ENCODE results near the gene MAPK8IP3. TPM values are rescaled to one million over a fixed set of nuclear protein-coding genes. Genes with fewer than 3 reads are reported as not detected.

The MAPK8IP3 gene
- total RNA-seq, 2 experiments from 2014 or later: 290 to 297 TPM

DNA sequence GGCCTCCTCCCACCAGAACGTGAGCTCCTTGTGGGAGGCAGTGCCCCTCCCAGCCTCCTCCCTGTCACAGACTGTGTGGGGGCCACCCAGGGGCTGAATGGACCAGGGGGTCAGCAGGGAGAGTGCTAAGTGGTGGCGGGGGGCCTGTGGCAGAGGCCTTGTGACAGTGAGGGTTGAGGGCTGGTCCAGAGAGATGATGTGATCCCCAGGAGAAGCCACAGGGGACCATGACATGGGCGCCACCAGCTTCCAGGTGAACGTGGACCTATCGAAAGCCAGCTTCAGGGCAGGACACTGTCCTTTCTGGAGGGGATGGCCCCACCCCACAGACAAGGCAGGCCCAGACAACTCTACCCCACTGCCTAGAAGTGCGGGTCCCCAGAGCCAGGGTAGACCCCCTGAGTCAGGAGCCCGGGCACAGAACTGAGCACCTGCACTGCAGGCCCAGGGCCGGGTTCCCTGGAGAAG, 73.3 kb downstream of the MAPK8IP3 start:
- no peak for ATAC-seq (ENCODE audit: poor library complexity)
- H3K27me3 Mint-ChIP-seq: no peaks in the 10 kb centered on the region
- peak overlapping the region; percentile 48 for H3K4me3 Mint-ChIP-seq
- POLR2A ChIA-PET: no interaction called here
- Histone ChIP-seq H3K4me1 (ENCODE audit: insufficient read depth, low read length) (peaks cover 50% of the 10 kb centered on the region), H3K9me3 (ENCODE audit: control insufficient read depth in 1 of 2, insufficient read depth in 1 of 2, low read length in 2 of 2) (peaks cover 0 to 4% of the 10 kb centered on the region in 2 experiments), H3K27me3 (ENCODE audit: control insufficient read depth in 1 of 2, insufficient read depth in 2 of 2, low read length in 2 of 2) (no peaks in the 10 kb centered on the region), H3K27ac (ENCODE audit: low read depth in 1 of 2, low read length in 2 of 2) (no peak overlapping the region), H3K4me3 (ENCODE audit: low read length) (no peak overlapping the region), H3K36me3 (ENCODE audit: insufficient read depth, low read length) (peaks cover 43% of the 10 kb centered on the region)
- intact Hi-C loops (cut with DNase I, micrococcal nuclease): loop anchor here in 1 of 2 experiments (10.0 kb wide), 1 partner anchor 366 kb away; the partner anchor contains the start of gene RAB26
- peak overlapping the region; percentile 64 for H3K27ac Mint-ChIP-seq
- no peaks in the 10 kb centered on the region for H3K9me3 Mint-ChIP-seq
- CTCF ChIA-PET: no interaction called here
- peaks cover 21% of the 10 kb centered on the region for H3K4me1 Mint-ChIP-seq (ENCODE audit: low read depth)
- H3K36me3 Mint-ChIP-seq (ENCODE audit: low read depth): peaks cover 33% of the 10 kb centered on the region
- DNase-seq: peak in 1 of 14 experiments; percentile 31
- TF ChIP-seq, protein P1, sequence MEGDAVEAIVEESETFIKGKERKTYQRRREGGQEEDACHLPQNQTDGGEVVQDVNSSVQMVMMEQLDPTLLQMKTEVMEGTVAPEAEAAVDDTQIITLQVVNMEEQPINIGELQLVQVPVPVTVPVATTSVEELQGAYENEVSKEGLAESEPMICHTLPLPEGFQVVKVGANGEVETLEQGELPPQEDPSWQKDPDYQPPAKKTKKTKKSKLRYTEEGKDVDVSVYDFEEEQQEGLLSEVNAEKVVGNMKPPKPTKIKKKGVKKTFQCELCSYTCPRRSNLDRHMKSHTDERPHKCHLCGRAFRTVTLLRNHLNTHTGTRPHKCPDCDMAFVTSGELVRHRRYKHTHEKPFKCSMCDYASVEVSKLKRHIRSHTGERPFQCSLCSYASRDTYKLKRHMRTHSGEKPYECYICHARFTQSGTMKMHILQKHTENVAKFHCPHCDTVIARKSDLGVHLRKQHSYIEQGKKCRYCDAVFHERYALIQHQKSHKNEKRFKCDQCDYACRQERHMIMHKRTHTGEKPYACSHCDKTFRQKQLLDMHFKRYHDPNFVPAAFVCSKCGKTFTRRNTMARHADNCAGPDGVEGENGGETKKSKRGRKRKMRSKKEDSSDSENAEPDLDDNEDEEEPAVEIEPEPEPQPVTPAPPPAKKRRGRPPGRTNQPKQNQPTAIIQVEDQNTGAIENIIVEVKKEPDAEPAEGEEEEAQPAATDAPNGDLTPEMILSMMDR (IDR thresholded peaks at IDR 0.05): no peak

DNA sequence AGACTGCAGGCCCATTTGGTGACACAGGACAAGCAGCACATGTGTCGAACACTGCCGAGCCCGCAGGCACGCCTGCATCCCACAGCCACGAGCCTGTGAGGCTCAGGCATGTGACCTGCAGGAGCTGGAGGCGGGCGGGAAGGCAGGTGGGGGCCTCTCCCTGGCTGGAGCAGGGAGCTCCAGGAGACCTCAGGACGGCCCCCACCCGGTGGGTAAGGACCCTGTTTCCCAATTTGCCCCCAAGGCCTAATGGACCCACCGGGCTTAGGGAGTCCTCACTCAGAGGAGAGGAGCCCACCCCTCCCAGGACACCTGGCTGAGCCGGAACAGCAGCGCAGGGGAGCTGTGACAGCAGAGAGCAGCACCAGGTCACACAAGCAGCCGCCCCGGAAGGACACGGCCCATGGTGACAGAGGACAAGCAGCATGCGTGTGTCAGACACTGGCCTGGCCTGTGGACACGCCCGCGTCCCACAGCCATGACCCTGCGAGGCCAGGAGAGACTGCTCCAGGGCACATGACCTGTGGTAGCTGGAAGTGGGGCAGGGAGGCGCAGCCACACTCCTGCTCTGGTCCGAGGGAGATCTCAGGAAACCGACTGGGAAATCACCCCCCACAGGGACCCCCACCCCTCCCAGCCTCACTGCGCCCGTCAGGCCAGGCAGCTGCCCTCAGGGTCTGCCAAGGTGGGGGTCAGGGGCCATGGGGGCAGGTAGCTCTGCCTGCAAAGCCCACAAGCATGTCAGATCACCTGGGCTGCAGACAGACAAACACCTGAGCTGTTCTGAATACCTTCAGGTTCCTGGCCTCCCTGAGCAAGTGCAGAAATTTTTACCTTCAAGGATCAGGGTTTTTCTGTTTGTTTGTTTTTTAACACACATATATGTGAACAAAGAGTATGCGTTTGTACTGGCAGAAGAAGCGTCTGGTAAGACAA, 74.0 kb downstream of the MAPK8IP3 start:
- H3K4me1 Mint-ChIP-seq (ENCODE audit: low read depth): peaks cover 24% of the 10 kb centered on the region
- H3K27ac ChIP-seq (ENCODE audit: low read depth in 1 of 2, low read length in 2 of 2): no peak overlapping the region
- TF ChIP-seq, protein P1 (IDR thresholded peaks at IDR 0.05): no peak
- no peaks in the 10 kb centered on the region for H3K27me3 Mint-ChIP-seq
- no peaks in the 10 kb centered on the region for H3K27me3 ChIP-seq (ENCODE audit: control insufficient read depth in 1 of 2, insufficient read depth in 2 of 2, low read length in 2 of 2)
- H3K9me3 ChIP-seq (ENCODE audit: control insufficient read depth in 1 of 2, insufficient read depth in 1 of 2, low read length in 2 of 2): peaks cover 0 to 4% of the 10 kb centered on the region in 2 experiments
- peaks cover 50% of the 10 kb centered on the region for H3K4me1 ChIP-seq (ENCODE audit: insufficient read depth, low read length)
- H3K36me3 Mint-ChIP-seq (ENCODE audit: low read depth): peaks cover 33% of the 10 kb centered on the region
- ChIA-PET CTCF (no interaction called here), POLR2A (interaction anchor here (3.8 kb wide), 1 partner anchor 10 kb away, joined by 163 read pairs; the partner anchor contains the start of genes EME2, MRPS34 and NME3)
- peak in 1 of 14 experiments; percentile 35 for DNase-seq
- no peak overlapping the region for H3K4me3 ChIP-seq (ENCODE audit: low read length)
- no peak for ATAC-seq (ENCODE audit: poor library complexity)
- intact Hi-C loops (cut with DNase I, micrococcal nuclease): loop anchor here (5.0 to 10.0 kb wide), 4 partner anchors 162 to 1375 kb away; partner anchors contain the start of genes DECR2 (in 1 of the 2), MSRB1 (in 1 of the 2), RAB26 (in 1 of the 2) and UBE2I (in 1 of the 2)
- H3K9me3 Mint-ChIP-seq: no peaks in the 10 kb centered on the region
- H3K36me3 ChIP-seq (ENCODE audit: insufficient read depth, low read length): peaks cover 43% of the 10 kb centered on the region
- no peak overlapping the region for H3K27ac Mint-ChIP-seq
- peak overlapping the region; percentile 87 for H3K4me3 Mint-ChIP-seq

- H3K36me3 Mint-ChIP-seq (ENCODE audit: low read depth): peaks cover 33% of the 10 kb centered on the region
- ATAC-seq (ENCODE audit: poor library complexity): no peak
- peaks cover 43% of the 10 kb centered on the region for H3K36me3 ChIP-seq (ENCODE audit: insufficient read depth, low read length)
- peaks cover 53% of the 10 kb centered on the region for H3K4me1 ChIP-seq (ENCODE audit: insufficient read depth, low read length)
- TF ChIP-seq, protein P1 (IDR thresholded peaks at IDR 0.05): no peak
- peak overlapping the region; percentile 87 for H3K4me3 Mint-ChIP-seq
- H3K27me3 ChIP-seq (ENCODE audit: control insufficient read depth in 1 of 2, insufficient read depth in 2 of 2, low read length in 2 of 2): no peaks in the 10 kb centered on the region
- no peaks in the 10 kb centered on the region for H3K9me3 Mint-ChIP-seq
- ChIA-PET POLR2A (interaction anchor here (2.7 to 3.8 kb wide), 2 partner anchors 10 to 75 kb away, joined by 38 to 163 read pairs; partner anchors contain the start of genes EME2, MAPK8IP3, MRPS34 and NME3), CTCF (no interaction called here)
- no peak overlapping the region for H3K4me3 ChIP-seq (ENCODE audit: low read length)
- H3K27ac Mint-ChIP-seq: peak overlapping the region; percentile 96
- peaks cover 0 to 4% of the 10 kb centered on the region in 2 experiments for H3K9me3 ChIP-seq (ENCODE audit: control insufficient read depth in 1 of 2, insufficient read depth in 1 of 2, low read length in 2 of 2)
- intact Hi-C loops (cut with DNase I, micrococcal nuclease): loop anchor here (5.0 to 10.0 kb wide), 3 partner anchors 162 to 1376 kb away; partner anchors contain the start of genes DECR2 (in 1 of the 2), MSRB1 (in 1 of the 2) and UBE2I (in 1 of the 2)
- H3K27me3 Mint-ChIP-seq: no peaks in the 10 kb centered on the region
- DNase-seq: peak in 1 of 14 experiments; percentile 16
- H3K27ac ChIP-seq (ENCODE audit: low read depth in 1 of 2, low read length in 2 of 2): no peak overlapping the region
- peaks cover 26% of the 10 kb centered on the region for H3K4me1 Mint-ChIP-seq (ENCODE audit: low read depth)
These were observed 74.7 kb downstream of the MAPK8IP3 start for GRCh38 chr16:1780677-1781072.
